Astrocyte of the spinal cord (primary cell): ENCODE data around the gene SLC35F5.
"Not testable (repeated sequence)": the region's sequence is repeated elsewhere in the genome, so short reads cannot be mapped to it uniquely, and the experiment has no call there.

Experiments
- DNase-seq: peaks from one replicate; pipeline ENCODE4 v3.0.0; 2011; ENCODE audit warnings: low read depth, low spot score
- H3K4me3 ChIP-seq: 2 replicates; pipeline ENCODE4 v1.5.1; 2011; ENCODE audit warnings: low read depth, mild to moderate bottlenecking, low read length, moderate library complexity
- in situ Hi-C: cut with HindIII; loops from 2 replicates; pipeline ENCODE4 v1.10.0; 2017; ENCODE audit warnings: low sequenced_read_pairs
- TF ChIP-seq, protein P1 (sequence below): IDR thresholded peaks from 2 replicates; pipeline ENCODE4 v1.5.1; 2012; ENCODE audit warnings: low read depth, mild to moderate bottlenecking, low read length, inconsistent platforms

Gene SLC35F5

DNA sequence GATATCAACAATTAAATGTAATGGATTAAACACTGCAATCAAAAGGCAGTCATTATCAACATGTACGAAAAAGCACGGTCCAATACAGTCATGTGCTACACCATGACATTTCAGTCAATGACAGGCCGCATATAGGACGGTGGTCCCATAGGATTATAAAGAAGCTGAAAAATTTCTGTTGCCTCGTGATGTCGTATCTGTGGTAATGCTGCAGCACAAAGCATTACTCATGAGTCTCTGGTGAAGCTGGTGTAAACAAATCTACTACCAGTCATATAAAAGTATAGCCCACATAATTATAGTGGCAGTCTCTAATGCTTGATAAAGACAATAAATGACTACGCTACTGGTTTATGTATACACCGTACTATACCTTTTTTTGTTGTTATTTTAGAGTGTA is 71.0 kb downstream of the SLC35F5 start:
- no peak overlapping the region for H3K4me3 ChIP-seq
- in situ Hi-C loops, result no loop called here
- TF ChIP-seq, protein P1, sequence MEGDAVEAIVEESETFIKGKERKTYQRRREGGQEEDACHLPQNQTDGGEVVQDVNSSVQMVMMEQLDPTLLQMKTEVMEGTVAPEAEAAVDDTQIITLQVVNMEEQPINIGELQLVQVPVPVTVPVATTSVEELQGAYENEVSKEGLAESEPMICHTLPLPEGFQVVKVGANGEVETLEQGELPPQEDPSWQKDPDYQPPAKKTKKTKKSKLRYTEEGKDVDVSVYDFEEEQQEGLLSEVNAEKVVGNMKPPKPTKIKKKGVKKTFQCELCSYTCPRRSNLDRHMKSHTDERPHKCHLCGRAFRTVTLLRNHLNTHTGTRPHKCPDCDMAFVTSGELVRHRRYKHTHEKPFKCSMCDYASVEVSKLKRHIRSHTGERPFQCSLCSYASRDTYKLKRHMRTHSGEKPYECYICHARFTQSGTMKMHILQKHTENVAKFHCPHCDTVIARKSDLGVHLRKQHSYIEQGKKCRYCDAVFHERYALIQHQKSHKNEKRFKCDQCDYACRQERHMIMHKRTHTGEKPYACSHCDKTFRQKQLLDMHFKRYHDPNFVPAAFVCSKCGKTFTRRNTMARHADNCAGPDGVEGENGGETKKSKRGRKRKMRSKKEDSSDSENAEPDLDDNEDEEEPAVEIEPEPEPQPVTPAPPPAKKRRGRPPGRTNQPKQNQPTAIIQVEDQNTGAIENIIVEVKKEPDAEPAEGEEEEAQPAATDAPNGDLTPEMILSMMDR, result no peak
- no peak for DNase-seq

DNA sequence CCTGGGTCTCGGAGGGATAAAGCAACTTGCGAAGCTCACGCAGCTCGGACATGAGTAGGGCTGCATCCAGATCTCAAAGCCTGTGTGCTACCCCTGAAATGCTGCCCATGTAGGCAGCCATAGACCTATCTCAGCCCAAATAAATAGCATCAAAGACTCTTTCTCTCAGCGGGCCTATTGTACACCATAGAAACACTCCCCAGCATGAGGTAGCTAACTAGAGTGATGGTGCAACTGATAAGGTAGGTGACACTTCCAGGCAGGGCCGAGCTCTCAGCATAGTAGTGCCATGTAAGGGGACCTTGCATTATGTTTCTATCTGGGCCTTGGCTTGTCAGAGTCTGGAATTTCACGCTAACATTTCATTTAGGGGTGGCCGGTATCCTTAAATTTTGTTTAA is 77.0 kb downstream of the SLC35F5 start:
- DNase-seq, result no peak

DNA sequence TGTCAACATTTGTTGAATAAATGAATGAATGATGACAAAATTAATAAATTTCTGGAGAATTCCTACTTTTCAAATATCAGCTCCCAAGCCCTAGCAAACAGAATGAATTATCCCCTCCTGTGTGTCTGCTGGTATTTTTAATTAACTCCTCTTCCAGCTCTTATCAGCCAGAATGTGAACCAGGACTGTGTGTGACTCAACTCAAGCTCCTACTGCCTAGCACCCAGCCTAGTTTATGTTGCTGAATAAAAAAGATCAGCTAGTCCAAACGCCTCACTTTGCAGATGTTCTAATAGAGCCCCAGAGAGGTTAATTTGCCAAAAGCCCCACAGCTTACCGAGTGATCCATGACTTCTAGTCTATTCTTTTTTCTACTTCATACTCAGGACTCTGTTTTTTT is 79.1 kb downstream of the SLC35F5 start:
- DNase-seq, result no peak
- TF ChIP-seq, protein P1, result no peak
- in situ Hi-C loops, result no loop called here
- no peak overlapping the region for H3K4me3 ChIP-seq

More for the DNA sequence above, 77.0 kb downstream of the SLC35F5 start:
- H3K4me3 ChIP-seq, result no peak overlapping the region
- TF ChIP-seq, protein P1, result no peak
- in situ Hi-C loops, result no loop called here

DNA sequence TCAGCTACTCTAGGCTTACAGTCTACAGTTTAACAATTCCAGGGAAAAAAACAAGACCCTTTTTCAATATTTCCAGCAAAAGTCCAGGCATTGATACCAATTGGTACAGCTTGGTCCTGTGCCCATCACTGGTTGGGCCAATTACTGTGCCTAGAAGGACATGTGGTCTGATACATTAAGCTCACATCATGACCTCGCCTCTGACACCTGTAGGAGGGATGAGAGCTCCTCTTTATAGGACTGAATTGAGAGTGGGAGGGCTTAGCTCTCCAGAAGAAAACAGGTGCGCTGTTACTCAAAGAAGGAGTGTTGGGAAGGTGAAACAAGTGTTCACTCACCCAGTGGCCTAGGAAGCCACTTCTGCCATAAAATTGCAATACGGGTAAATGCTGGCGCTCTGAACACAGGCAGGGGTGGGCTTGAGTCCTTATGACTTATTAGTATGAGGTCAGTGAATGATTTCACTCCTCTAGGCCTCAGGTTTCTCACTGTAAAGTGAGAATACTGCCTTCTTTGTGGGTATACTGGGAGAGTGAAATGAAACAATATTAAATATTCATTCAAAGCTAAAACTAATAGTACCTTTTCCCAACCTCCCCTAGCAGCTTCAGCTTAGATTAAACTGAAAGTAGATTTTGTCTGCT is 79.7 kb downstream of the SLC35F5 start:
- in situ Hi-C loops, result no loop called here
- no peak for DNase-seq
- H3K4me3 ChIP-seq, result no peak overlapping the region
- TF ChIP-seq, protein P1, result no peak

DNA sequence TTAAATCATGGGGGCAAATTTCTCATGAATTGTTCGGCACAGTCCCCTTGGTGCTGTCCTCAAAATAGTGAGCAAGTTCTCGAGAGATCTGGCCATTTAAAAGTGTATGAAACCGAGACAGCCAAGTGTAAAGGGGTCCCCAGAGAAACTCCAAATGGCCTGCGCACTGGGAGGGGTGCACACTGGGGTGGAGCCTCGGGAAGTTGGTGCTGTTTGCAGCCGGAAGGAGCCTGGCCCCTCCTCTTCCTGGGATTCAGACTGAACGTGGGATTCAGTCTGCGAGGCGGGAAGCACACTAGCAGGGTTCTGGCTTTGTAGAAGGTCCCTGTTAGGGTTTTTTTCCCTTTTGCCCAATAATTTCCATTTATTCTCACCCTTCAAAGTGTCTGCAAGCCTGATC is 80.6 kb downstream of the SLC35F5 start:
- DNase-seq, result no peak
- TF ChIP-seq, protein P1, result no peak
- in situ Hi-C loops, result no loop called here
- no peak overlapping the region for H3K4me3 ChIP-seq

DNA sequence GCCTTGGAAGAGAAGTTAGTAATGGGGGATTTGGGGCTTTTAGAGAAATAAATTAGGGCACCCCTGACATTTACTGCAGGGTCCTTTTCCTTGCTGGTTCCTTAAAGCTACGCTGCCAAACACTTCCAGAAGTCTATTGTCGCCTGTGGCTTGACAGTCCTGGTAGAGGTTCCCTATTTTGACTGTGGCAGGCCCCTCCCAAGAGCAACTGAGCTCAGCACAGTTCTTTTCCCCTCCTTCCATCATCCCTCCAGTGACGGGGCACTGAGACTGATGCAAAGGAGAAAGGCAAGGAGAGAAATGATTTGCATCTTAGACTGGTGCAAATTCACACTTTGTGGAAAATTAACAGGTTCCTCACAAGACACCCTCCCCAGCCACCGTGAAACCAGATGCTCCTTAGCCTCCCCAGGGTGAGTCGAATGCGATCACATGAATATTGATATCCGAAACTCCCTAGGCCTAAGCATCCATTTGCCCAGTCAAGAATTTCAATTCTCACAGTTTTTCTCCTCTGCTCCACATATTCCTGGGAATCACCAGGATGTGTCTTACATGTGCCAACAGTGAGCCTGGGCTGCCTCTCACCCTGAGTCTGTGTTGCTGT is 84.0 kb downstream of the SLC35F5 start:
- in situ Hi-C loops, result no loop called here
- TF ChIP-seq, protein P1, result no peak
- H3K4me3 ChIP-seq, result no peak overlapping the region
- DNase-seq, result no peak

DNA sequence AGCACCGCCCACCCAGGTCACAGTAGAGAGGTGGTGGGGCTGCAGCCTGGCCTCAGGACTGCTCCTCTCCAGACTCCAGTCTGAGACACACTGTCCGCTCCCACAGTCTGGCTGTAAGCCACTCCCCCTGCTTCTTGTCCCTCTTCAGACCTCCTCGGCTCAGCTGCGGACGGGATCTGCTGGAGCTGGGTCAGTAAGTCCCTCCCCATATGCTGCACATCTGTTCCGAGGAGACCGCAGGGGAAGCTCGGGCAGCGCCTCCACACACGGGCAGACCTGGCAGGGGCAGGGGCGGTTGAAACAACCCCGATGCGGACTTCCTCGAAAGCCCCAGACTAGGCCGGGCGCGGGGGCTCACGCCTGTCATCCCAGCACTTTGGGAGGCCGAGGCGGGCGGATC is 87.4 kb downstream of the SLC35F5 start:
- H3K4me3 ChIP-seq, in situ Hi-C loops, DNase-seq: not testable (repeated sequence)

DNA sequence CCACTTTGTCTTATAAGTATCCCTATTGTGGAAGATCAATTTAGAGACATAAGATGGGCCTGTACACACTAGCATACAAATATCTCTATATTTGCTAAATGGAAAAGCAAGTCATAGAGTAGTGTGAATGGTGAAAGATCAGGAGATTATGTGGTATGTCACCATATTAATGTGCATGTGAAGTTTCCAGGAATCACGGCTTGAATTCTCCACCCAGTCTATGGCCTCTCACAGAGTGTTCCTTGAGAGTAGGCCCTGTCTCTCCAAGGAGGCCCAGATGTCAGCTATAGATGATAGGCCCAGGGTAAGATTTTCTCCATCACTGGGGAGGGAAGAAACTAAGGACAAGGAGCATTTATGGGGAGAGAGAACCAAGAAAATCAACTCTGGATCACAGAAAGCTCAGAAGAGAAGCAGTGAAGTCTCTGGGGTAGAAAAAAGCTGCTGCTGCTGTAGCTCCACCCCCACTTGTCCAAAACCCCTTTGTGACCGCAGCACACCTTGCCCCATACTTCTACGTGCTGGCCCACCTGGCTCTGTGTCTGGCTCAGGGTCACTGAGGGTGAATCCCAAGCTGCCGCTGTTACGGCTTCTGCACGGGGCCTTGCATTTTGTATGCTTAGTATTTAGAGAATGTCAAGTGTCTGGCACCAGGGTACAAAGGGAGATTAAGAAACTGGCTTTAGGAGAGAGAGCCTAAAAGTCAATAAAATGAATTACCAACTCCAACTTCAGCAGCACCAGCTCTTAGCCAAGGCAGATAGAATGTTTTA is 91.5 kb downstream of the SLC35F5 start:
- H3K4me3 ChIP-seq, DNase-seq, in situ Hi-C loops: not testable (repeated sequence)

DNA sequence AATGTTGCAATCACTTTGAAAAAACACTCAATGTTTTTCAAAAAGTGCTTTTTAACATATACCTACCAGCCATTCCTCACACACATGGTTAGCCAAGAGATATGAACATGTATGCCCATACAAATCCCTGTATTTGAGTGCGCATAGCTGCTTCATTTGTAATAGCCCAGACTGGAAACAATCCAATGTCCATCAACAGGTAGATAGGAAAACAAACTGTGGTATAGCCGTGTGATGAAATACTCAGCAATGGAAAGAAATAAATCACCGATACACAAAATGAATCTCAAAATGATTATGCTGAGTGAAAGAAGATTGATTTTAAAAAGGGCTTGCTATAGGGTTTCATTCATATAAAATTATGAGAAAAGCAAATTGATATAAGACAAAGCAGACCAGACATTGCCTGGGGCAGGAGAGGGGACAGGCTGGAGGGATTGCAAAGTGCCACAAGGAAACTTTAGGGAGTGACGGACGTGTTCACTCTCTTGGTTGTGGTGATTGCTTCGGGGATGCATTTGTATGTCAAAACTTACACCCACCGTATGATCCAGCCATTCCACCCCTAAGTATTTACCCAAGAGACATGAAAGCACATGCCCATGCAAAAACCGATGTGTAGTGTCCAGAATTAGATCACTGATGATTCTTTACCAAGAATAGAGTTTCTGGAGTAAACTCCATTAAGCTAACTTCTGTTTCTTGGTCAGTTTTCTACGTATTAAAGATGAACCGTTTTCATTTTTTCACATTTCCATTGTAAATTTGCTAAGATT is 93.0 kb downstream of the SLC35F5 start:
- in situ Hi-C loops, H3K4me3 ChIP-seq: not testable (repeated sequence)

More for the DNA sequence above, 93.0 kb downstream of the SLC35F5 start:
- not testable (repeated sequence) for DNase-seq
